GM15510 (cell line): ENCODE measurements around the gene TLE1.

Source experiments
- POLR2A ChIP-seq: IDR thresholded peaks from 3 replicates; pipeline ENCODE4 v1.6.1; 2011; ENCODE audit warnings: borderline replicate concordance; ENCODE audit not compliant: insufficient read length; ENCODE audit errors: extremely low read depth

Gene TLE1

DNA sequence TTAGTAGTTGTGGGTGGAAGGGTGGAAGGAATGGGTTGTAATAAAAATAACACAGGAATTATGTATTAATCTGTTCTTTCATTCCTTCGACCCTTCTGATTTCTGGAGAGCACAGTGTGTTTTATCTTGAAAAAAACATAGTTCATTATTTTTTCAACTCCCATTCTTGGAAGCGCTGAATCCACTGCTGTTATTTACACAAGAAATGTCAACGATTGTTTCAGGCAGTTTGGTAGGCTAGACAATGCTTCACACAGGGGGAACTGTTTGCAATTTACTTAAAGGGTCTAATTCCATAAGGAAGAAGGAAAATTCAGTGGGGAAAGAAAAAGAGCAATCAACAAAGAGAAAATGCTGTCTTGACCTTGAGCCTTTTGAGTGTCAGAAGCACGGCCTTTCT lies 142.9 kb downstream of the TLE1 start:
- no peak for TF ChIP-seq POLR2A

DNA sequence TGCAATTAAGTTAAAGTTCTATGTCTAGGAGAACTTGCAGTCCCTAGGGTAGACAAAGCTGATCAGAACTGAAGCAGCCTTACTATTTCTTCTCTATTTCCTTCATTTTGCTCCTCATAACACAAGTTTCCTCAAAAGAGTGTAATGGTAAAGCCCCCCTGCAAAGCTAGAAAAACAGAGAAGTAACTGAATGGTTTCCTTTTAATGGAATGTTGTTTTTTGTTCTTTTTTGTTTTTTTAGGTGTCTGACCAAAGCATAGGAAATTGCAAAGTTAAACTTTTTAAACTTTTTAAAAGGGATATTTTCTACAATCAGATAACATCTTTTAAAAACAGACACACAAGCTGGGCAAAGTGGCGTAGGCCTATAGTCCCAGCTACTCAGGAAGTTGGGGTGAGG lies 145.7 kb downstream of the TLE1 start:
- no peak for TF ChIP-seq POLR2A

DNA sequence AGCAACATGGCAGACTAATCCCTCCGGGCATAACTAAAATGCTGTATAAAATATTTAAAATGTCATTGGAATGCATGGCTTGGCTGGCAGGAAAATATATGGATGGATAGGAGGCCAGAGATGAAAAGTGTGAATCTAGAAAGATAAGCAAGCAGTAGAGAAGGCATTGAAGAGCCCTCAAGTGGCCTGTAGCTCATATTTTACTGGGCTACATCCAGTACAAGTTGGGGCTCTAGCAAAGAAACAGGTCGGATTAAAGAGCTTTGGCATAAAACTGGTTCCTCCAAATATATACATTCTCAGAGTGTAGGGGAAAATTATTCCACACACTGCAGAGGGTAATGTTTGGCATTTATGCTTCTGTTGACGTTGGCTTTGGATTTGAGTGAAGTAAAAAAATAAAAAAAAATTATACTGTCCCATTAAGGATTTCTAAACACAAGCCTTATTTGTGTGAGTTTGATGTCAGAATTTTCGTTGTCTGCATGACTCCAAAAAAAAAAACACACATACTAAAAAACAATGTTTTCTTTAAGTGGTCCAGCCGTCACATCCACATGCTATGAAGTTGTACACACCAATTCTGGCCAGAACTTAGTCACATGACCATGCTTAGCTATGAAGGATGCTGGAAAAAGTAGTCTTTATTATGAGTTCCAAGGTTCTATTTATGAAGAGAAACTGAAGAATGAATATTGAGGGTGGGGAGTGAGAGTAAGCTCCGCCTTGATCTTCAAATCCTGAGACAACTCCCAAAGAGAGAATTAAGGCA lies 147.0 kb downstream of the TLE1 start:
- TF ChIP-seq POLR2A, result no peak

DNA sequence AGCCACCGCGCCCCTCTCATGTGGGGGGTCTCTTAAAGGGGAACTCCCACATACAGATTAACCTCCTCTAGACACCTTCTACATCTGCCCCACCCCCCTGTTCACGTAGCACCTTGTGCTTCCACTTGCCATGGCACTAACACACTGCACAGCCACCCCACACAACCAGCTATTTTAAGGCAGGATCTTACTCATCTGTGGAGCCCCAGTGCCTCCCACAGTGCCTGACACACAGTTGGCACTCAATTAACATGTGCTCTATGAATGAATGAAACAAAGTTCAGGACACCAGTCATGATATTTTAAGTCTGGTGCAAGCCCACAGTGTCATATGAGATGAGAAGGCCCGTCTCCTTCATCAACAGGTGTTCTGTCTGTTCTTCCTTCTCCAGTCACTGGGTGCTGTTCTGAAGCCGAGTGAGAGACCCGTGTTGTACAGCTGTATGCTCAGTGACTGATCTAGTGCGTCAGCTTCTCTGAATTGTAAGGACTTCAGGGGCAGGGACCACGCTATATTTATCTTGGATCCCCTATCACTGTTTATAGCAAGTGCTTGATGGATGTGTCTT lies 149.1 kb downstream of the TLE1 start:
- no peak for TF ChIP-seq POLR2A

DNA sequence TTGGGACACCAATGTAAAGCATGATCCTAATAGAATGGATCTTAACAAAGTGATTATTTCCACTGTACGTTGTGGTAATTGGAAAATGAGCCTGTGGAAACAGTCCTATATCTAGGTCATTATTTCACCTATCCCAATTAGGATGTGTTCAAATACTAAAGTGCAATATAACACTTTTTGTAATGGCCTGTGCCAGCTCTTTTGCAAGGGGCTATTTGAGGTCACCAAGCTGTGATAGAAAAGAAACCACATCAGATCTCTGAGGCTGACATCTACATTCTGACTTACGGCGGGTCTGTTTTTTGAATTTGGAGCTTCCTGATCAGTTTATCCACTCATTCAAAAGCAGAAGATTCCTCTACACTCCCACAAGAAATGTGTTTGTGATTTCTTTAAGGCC lies 150.0 kb downstream of the TLE1 start:
- no peak for TF ChIP-seq POLR2A

- TF ChIP-seq POLR2A, result no peak
These were observed 150.5 kb downstream of the TLE1 start for GRCh38 chr9:81538890-81539289.

GRCh38 chr9:81537964-81538363 lies 151.4 kb downstream of the TLE1 start:
- TF ChIP-seq POLR2A, result no peak

DNA sequence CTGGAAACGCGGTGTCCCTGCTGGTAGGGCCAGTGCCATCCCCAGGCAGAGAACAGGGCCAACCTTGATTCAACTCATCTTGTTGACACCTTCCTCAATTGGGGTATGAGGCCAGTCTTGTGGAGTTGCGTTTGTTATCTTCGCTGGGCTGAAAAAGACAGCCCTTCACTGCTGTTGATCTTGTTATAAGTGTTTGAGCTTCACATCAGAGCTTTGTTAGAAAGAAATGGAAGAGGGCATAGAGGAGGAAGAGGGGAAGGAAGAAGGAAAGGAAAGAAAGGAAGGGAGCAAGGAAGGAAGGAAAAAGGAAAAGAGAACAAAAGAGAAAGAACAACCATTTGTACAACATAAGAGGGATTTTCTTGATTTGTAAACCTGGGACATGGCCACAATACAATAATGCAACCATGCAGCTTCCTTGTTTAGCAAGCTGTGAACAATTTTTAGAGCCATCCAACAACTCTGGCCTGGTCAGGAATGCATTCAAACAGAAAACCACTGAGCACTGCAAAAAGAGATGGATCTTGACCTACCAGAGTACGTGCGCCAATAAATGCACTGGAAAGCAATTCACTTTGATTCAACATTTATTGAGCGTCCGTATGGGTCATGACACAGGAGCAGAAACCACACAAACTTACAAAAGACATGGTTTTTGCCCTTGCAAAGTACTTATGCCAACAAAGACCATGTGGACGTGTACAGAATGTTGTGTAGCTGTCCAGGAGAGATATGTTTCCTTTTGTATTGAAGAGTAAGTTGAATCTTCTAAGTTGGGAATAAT lies 152.9 kb downstream of the TLE1 start:
- no peak for TF ChIP-seq POLR2A

GRCh38 chr9:81535542-81536241 lies 153.7 kb downstream of the TLE1 start:
- TF ChIP-seq POLR2A, result no peak

- no peak for TF ChIP-seq POLR2A
These were observed 155.0 kb downstream of the TLE1 start for GRCh38 chr9:81534138-81534875.
